Measurements from ENCODE around the gene ARHGAP26. TPM values are rescaled to one million over a fixed set of nuclear protein-coding genes. Genes with fewer than 3 reads are reported as not detected.

The ARHGAP26 gene
- total RNA-seq, 1 experiment from 2014 or later, result 34.5 TPM

DNA sequence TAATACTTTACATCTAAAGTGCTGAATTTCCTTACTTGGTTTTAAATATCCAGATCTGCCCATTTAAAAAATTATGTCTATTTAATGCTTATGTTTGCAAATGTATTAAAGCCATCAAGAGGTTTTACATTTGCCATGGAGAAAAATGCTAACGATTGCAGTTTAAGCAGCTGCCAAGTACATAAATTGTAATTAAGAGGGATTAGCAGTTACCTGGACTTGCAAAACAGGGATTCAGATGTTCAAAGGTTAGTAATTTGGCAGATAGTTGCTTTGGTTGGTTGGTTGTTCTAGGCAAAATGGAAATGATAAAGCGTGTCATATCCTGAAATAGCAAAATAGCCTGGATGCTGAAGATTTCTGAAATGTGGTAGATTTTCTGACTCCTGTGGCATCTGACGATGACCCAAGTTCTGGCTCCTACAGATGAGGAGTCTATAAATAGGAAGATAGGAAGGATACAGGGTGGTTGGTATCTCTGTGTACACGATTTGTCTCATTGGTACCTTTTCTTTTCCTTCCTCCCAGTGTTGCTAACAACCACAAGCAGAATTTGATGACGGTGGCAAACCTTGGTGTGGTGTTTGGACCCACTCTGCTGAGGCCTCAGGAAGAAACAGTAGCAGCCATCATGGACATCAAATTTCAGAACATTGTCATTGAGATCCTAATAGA lies 350.4 kb downstream of the ARHGAP26 start:
- no peak for TF ChIP-seq EGR1 (IDR thresholded peaks at IDR 0.05; ENCODE audit: low read depth)
- TF ChIP-seq, protein P1, sequence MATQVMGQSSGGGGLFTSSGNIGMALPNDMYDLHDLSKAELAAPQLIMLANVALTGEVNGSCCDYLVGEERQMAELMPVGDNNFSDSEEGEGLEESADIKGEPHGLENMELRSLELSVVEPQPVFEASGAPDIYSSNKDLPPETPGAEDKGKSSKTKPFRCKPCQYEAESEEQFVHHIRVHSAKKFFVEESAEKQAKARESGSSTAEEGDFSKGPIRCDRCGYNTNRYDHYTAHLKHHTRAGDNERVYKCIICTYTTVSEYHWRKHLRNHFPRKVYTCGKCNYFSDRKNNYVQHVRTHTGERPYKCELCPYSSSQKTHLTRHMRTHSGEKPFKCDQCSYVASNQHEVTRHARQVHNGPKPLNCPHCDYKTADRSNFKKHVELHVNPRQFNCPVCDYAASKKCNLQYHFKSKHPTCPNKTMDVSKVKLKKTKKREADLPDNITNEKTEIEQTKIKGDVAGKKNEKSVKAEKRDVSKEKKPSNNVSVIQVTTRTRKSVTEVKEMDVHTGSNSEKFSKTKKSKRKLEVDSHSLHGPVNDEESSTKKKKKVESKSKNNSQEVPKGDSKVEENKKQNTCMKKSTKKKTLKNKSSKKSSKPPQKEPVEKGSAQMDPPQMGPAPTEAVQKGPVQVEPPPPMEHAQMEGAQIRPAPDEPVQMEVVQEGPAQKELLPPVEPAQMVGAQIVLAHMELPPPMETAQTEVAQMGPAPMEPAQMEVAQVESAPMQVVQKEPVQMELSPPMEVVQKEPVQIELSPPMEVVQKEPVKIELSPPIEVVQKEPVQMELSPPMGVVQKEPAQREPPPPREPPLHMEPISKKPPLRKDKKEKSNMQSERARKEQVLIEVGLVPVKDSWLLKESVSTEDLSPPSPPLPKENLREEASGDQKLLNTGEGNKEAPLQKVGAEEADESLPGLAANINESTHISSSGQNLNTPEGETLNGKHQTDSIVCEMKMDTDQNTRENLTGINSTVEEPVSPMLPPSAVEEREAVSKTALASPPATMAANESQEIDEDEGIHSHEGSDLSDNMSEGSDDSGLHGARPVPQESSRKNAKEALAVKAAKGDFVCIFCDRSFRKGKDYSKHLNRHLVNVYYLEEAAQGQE (IDR thresholded peaks at IDR 0.05; ENCODE audit: low read depth), result no peak
- no peak for TF ChIP-seq FOSL1 (IDR thresholded peaks at IDR 0.05; ENCODE audit: low read depth)
- TF ChIP-seq, protein P2, sequence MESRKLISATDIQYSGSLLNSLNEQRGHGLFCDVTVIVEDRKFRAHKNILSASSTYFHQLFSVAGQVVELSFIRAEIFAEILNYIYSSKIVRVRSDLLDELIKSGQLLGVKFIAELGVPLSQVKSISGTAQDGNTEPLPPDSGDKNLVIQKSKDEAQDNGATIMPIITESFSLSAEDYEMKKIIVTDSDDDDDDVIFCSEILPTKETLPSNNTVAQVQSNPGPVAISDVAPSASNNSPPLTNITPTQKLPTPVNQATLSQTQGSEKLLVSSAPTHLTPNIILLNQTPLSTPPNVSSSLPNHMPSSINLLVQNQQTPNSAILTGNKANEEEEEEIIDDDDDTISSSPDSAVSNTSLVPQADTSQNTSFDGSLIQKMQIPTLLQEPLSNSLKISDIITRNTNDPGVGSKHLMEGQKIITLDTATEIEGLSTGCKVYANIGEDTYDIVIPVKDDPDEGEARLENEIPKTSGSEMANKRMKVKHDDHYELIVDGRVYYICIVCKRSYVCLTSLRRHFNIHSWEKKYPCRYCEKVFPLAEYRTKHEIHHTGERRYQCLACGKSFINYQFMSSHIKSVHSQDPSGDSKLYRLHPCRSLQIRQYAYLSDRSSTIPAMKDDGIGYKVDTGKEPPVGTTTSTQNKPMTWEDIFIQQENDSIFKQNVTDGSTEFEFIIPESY (IDR thresholded peaks at IDR 0.05; ENCODE audit: extremely low read depth, insufficient replicate concordance, low read length), result no peak
- no peak for TF ChIP-seq CBX3 (IDR thresholded peaks at IDR 0.05; ENCODE audit: low read depth)
- TF ChIP-seq JUND (IDR thresholded peaks at IDR 0.05), result no peak
- TF ChIP-seq POLR2AphosphoS5 (IDR thresholded peaks at IDR 0.05; ENCODE audit: low read depth, low read length), result no peak
- H3K9me3 ChIP-seq (ENCODE audit: control insufficient read depth in 1 of 2, insufficient read depth in 1 of 2, low read depth in 1 of 2, low read length in 2 of 2), result no peaks in the 10 kb centered on the region
- H3K4me2 ChIP-seq (ENCODE audit: low read length), result no peak overlapping the region
- no peak overlapping the region for H2AFZ ChIP-seq (ENCODE audit: low read depth, low read length, poor library complexity, severe bottlenecking)
- H4K20me1 ChIP-seq (ENCODE audit: insufficient read depth), result no peaks in the 10 kb centered on the region
- ChIA-PET RAD21 (ENCODE audit: low non-redundant PET in 1 of 2, low total read pairs in 2 of 2, uncharacterized antibody in 2 of 2, unreplicated experiment in 2 of 2) (no interaction called here), POLR2A (no interaction called here), CTCF (no interaction called here)
- H3K4me3 ChIP-seq (replicated peaks in 1 of 2; ENCODE audit: low read depth in 1 of 2, low read length in 2 of 2), result no peak overlapping the region
- intact Hi-C loops (cut with micrococcal nuclease), result no loop called here
- no peak for DNase-seq (ENCODE audit: low read depth, low spot score)
- no TSS peak for BruUV-seq (replicated peaks)
- no peaks in the 10 kb centered on the region for H3K79me2 ChIP-seq (ENCODE audit: insufficient read depth, low read length)
- H3K9me2 ChIP-seq (ENCODE audit: insufficient read depth), result no peaks in the 10 kb centered on the region
- H3K27ac ChIP-seq (ENCODE audit: low read depth, low read length), result no peak overlapping the region
- ATAC-seq, result no peak
- H3K9ac ChIP-seq (ENCODE audit: low read length), result no peak overlapping the region
- no peaks in the 10 kb centered on the region for H3K36me3 ChIP-seq (ENCODE audit: control insufficient read depth in 1 of 2, insufficient read depth in 2 of 2, low read length in 2 of 2)
- H3K4me1 ChIP-seq (ENCODE audit: control insufficient read depth in 1 of 2, insufficient read depth in 2 of 2, low read length in 2 of 2), result peaks cover 0 to 7% of the 10 kb centered on the region in 2 experiments; a peak in 1 of 4 replicates
- no peaks in the 10 kb centered on the region for H3K27me3 ChIP-seq (ENCODE audit: insufficient read depth, low read length)
